Left ventricle myocardium inferior (tissue), 1 donor: ENCODE data around the gene RUNX2. TPM values are rescaled to one million over a fixed set of nuclear protein-coding genes. Genes with fewer than 3 reads are reported as not detected.
A peak's percentile ranks its signal among the peaks of the same experiment; 100 is the strongest.

ENCODE experiments used
- DNase-seq: peaks from one replicate; pipeline ENCODE4 v3.0.0-alpha.2; 2020
- H3K27ac ChIP-seq: fragments of 200-600 bp; replicated peaks from 2 replicates; pipeline ENCODE4 v1.8.0; 2021
- H3K27me3 ChIP-seq: fragments of 200-600 bp; 2 replicates; pipeline ENCODE4 v1.8.0; 2021; ENCODE audit warnings: low read depth
- H3K36me3 ChIP-seq: fragments of 200-600 bp; 2 replicates; pipeline ENCODE4 v1.8.0; 2021
- H3K4me1 ChIP-seq: fragments of 200-600 bp; 2 replicates; pipeline ENCODE4 v1.8.0; 2021
- H3K4me3 ChIP-seq: fragments of 200-600 bp; 2 replicates; pipeline ENCODE4 v1.8.0; 2021; ENCODE audit warnings: mild to moderate bottlenecking, moderate library complexity
- H3K9me3 ChIP-seq: fragments of 200-600 bp; replicated peaks from 2 replicates; pipeline ENCODE4 v1.8.0; 2021
- intact Hi-C: fragments of 100-400 bp; cut with micrococcal nuclease; formaldehyde crosslinking; loops from one replicate; pipeline ENCODE4 v1.11.0; 2022
- total RNA-seq: library from RNA; stranded (reverse); fragmentation: NEBNext Ultra II Directional; extraction: Animal tissue kit (Norgen Biotek cat#: 25700); gene quantifications from one replicate; pipeline ENCODE4 v1.2.1, GENCODE V29; 2021
- TF ChIP-seq, protein P1 (sequence below): fragments of 200-600 bp; IDR thresholded peaks from 2 replicates; pipeline ENCODE4 v1.8.0; 2021; ENCODE audit warnings: antibody characterized with exemption, mild to moderate bottlenecking, borderline replicate concordance
- donor health status: DM: no; HTN: yes; CAD: no; lungs with severe emphysema.

Gene RUNX2
- total RNA-seq, 1 donor from 2014 or later, result 0.38 TPM

DNA sequence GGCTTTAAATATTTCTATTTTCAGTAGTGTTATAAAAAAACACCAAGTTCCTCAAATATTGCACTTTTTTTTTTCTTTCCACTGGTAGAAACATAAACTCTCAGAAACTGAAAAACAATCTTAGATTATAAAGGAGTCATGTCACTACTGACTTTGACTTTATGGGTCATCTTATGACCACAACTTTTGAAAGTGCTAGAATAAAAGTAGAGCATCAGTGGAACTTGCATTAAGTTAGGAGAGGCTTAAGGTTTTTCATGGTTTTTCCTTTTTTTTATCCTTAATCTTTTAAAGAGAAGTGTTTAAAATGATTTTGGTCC lies 106.2 kb downstream of the RUNX2 start:
- no peaks in the 10 kb centered on the region for H3K36me3 ChIP-seq
- H3K4me1 ChIP-seq, result peaks cover 21% of the 10 kb centered on the region
- no peak overlapping the region for H3K27ac ChIP-seq
- no peak for DNase-seq
- TF ChIP-seq, protein P1, sequence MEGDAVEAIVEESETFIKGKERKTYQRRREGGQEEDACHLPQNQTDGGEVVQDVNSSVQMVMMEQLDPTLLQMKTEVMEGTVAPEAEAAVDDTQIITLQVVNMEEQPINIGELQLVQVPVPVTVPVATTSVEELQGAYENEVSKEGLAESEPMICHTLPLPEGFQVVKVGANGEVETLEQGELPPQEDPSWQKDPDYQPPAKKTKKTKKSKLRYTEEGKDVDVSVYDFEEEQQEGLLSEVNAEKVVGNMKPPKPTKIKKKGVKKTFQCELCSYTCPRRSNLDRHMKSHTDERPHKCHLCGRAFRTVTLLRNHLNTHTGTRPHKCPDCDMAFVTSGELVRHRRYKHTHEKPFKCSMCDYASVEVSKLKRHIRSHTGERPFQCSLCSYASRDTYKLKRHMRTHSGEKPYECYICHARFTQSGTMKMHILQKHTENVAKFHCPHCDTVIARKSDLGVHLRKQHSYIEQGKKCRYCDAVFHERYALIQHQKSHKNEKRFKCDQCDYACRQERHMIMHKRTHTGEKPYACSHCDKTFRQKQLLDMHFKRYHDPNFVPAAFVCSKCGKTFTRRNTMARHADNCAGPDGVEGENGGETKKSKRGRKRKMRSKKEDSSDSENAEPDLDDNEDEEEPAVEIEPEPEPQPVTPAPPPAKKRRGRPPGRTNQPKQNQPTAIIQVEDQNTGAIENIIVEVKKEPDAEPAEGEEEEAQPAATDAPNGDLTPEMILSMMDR, result no peak
- intact Hi-C loops, result no loop called here
- no peaks in the 10 kb centered on the region for H3K9me3 ChIP-seq
- no peaks in the 10 kb centered on the region for H3K27me3 ChIP-seq
- no peak overlapping the region for H3K4me3 ChIP-seq

DNA sequence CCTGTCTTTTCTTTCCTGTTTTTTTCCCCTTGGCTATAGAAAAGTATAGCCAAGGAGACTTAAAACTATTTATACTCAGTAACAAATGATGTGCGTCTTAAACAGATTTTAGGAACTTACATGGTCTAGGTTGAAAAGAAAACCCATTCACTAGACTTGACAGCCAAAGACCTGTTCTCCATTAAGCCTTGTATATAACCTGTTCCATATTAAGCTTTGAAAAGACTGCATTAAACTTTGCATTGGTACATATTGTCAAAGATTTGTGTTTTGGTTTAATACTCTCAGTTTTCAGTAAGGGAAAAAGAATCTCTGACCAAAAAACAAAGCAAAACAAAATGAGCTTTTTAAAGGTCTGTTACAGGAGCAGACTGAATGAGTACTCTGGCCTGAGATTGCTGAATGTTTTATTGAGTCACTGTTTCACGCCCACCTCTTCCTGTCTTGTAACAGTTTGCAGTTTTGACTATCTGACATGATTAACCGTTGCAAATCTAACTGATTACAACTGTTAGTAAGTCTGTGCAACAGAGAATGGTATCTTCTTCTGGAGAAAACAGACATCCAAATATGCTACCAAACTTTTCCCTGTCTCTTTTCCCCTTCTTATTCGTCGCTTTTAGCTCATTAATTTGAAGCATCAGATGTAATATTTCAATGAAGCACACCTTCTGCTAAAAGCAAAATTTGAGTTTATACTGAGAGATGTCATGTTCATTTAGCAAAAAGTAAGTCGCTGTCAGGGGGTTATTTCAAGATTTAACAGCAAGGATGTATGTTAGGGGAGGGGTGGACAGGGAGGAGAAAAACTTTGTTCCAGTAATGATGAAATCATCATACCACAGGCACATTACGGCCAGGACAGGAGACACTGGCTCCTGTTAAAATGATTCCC lies 108.7 kb downstream of the RUNX2 start:
- intact Hi-C loops, result no loop called here
- H3K4me3 ChIP-seq, result peak overlapping the region; percentile 4
- no peak for DNase-seq
- H3K4me1 ChIP-seq, result peaks cover 21% of the 10 kb centered on the region
- H3K27ac ChIP-seq, result peak overlapping the region; percentile 41
- TF ChIP-seq, protein P1, result no peak
- no peaks in the 10 kb centered on the region for H3K27me3 ChIP-seq
- no peaks in the 10 kb centered on the region for H3K36me3 ChIP-seq
- H3K9me3 ChIP-seq, result no peaks in the 10 kb centered on the region

DNA sequence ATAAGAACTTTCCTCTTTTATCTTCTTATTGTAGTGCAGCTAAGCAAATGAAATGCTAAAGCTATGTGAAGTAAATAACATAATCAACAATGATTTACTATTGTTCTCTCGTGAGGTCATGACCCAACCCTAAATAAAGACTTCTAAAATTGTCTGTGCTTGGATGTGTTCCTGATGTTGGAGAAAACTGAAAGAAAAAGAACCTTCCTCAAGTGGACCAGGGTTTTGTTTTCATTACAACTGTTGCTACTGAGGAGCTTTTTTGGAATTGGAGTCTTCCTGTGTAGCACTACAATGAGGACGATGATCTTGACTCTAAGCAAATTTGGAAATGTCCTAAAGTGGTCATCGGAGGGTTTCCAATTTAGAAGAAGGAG lies 109.3 kb downstream of the RUNX2 start:
- H3K27ac ChIP-seq, result peak overlapping the region; percentile 41
- no peaks in the 10 kb centered on the region for H3K36me3 ChIP-seq
- peaks cover 21% of the 10 kb centered on the region for H3K4me1 ChIP-seq
- no peaks in the 10 kb centered on the region for H3K27me3 ChIP-seq
- TF ChIP-seq, protein P1, result no peak
- no peak overlapping the region for H3K4me3 ChIP-seq
- no peaks in the 10 kb centered on the region for H3K9me3 ChIP-seq
- DNase-seq, result no peak
- intact Hi-C loops, result no loop called here

DNA sequence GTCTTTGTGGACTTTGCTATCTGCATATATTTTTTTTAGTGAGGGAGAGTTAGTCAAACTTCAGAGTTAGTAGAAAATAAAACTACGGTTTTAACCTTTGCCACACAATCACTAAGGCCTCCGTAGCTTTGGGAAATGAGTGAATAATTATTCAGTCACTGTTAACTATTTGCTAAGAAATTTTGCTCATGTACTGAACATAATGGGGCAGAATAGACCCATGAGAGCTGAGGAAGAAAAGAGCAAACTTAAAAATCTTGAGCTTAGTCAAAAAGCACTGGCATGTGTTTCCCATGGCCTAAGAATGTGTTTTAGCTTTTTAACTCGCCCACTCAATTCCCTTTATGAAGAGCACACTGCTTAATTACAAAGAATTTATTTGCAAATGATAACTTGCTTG lies 110.0 kb downstream of the RUNX2 start:
- H3K27ac ChIP-seq, result no peak overlapping the region
- H3K4me3 ChIP-seq, result no peak overlapping the region
- no peaks in the 10 kb centered on the region for H3K9me3 ChIP-seq
- no peaks in the 10 kb centered on the region for H3K27me3 ChIP-seq
- H3K36me3 ChIP-seq, result no peaks in the 10 kb centered on the region
- peaks cover 21% of the 10 kb centered on the region for H3K4me1 ChIP-seq
- TF ChIP-seq, protein P1, result no peak
- intact Hi-C loops, result no loop called here
- no peak for DNase-seq

DNA sequence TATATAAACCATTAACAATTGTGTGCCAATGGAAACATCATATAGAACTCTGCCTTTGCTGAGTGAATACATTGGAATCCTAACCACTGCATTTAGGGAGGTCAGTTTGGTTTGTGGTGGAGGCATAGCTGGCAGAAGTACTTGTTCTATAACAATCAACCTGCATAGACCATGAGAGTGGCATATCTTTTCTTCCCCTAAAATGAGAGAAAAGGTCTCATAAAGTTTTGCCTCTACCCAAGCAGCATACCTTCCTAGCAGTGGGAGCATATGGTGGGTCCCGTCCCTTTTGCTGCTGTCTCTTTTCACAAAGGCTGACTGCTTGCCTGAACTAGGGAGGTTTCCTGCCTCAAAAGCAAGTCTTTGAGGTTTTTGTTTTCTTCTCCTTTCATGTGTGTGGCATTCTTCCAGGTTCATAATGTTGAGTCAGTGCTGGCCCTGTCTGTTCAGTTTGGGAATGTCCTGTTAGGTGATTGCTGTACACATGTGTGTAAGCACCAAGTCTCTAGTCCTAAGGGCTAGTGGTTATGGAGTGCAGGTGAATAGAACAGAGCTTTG lies 110.8 kb downstream of the RUNX2 start:
- Histone ChIP-seq H3K4me3 (no peak overlapping the region), H3K36me3 (no peaks in the 10 kb centered on the region), H3K27ac (no peak overlapping the region), H3K27me3 (no peaks in the 10 kb centered on the region), H3K4me1 (peaks cover 21% of the 10 kb centered on the region), H3K9me3 (no peaks in the 10 kb centered on the region)
- intact Hi-C loops, result no loop called here
- DNase-seq, result no peak
- TF ChIP-seq, protein P1, result no peak
